Transverse colon (tissue), 3 donors: ENCODE results near the gene EFNB3.

Experiments used
- CTCF ChIP-seq, 5 experiments: fragments of 200-600 bp in 3 of 5; fragments of 450-650 bp in 2 of 5; sonication (generic) in 3 of 5; IDR thresholded peaks; 1 replicate in 2 of 5; 2 replicates in 3 of 5; pipeline ENCODE4 v1.5.1; 2016 to 2017; ENCODE audit warnings: antibody characterized with exemption in 5 of 5, inconsistent platforms in 3 of 5, mild to moderate bottlenecking in 2 of 5, moderate library complexity in 1 of 5
- EP300 ChIP-seq: sonication (generic); formaldehyde crosslinking; IDR thresholded peaks from one replicate; pipeline ENCODE4 v1.6.1; 2017; ENCODE audit warnings: antibody characterized with exemption, low read depth
- POLR2A ChIP-seq: fragments of 450-650 bp; IDR thresholded peaks from one replicate; pipeline ENCODE4 v1.6.1; 2016; ENCODE audit warnings: antibody characterized with exemption, mild to moderate bottlenecking, moderate library complexity

- no peak for TF ChIP-seq CTCF (IDR thresholded peaks at IDR 0.05)
- no peak for TF ChIP-seq POLR2A
- TF ChIP-seq EP300 = no peak
Observed at GRCh38 chr17:7710301-7710700, 5.3 kb downstream of the EFNB3 start.
